GM18511 (cell line): Measurements from ENCODE around the gene CSPG4.
"Not testable (repeated sequence)": the region's sequence is repeated elsewhere in the genome, so short reads cannot be mapped to it uniquely, and the experiment has no call there.

Experiments used
- ATAC-seq: cut with Tn5 transposase; IDR thresholded peaks from one replicate; pipeline ENCODE4 v1.9.1; 2021; ENCODE audit warnings: mild to moderate bottlenecking, moderate library complexity; ENCODE audit not compliant: unreplicated experiment

The CSPG4 gene

DNA sequence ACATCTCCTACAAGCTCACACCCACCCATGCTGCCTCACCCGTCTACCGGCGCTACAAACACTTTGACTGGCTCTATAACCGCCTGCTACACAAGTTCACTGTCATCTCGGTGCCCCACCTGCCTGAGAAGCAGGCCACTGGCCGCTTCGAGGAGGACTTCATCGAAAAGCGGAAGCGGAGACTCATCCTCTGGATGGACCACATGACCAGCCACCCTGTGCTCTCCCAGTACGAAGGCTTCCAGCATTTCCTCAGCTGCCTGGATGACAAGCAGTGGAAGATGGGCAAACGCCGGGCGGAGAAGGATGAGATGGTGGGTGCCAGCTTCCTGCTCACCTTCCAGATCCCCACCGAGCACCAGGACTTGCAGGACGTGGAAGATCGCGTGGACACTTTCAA lies 62.8 kb downstream of the CSPG4 start:
- ATAC-seq, result no peak

DNA sequence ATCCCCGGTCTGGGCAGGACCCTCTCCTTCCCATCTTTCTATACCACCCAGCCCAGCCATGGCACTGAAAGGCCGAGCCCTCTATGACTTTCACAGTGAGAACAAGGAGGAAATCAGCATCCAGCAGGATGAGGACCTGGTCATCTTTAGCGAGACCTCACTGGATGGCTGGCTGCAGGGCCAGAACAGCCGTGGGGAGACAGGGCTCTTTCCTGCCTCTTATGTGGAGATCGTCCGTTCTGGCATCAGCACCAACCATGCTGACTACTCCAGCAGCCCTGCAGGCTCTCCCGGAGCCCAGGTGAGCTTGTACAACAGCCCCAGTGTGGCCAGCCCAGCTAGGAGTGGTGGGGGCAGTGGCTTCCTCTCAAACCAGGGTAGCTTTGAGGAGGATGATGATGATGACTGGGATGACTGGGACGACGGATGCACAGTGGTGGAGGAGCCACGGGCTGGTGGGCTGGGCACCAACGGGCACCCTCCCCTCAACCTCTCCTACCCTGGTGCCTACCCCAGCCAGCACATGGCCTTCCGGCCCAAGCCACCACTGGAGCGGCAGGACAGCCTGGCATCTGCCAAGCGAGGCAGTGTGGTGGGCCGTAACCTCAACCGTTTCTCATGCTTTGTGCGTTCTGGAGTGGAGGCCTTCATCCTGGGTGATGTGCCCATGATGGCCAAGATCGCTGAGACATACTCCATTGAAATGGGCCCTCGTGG lies 63.4 kb downstream of the CSPG4 start:
- no peak for ATAC-seq

DNA sequence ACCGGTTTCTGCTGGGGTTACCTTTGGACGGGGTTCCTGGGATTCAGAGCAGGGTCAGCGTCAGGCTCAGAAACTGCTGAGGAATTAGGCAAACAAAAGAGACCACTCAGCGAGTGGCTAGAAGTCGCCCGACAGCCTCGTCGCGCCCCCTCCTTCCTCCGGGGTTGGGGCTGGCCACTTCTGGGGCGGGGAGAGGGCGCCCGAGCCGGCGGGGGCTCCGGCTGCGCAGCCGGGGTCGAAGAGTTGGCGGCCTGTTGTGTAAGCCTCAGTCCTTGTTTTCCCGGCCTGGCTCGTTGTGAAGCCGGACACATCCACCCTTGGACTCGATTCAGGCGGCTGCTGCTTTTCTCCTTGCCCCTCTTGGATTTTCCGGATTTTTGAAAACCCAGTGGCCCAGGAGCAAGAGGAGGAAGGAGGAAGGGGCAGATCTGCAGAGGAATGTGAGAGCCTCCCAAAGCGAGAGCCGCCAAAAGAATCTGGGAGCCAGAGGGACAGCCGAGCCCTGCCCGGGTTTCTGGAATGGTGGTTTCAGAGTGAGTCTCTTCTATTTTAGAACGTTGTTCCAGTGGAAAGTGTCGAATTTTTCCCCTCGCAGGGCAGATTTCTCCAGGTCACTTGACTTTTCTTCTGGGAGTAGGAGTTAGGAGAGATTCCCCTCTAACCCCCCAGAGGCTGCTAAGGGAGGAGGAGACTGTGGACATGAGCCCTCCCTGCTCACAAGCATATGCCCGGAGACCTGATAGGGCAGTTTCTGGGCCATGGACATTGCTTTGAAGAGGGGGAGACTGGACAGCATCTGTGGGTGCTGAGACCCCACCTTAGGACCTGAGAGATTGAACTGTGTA lies 64.3 kb downstream of the CSPG4 start:
- no peak for ATAC-seq

DNA sequence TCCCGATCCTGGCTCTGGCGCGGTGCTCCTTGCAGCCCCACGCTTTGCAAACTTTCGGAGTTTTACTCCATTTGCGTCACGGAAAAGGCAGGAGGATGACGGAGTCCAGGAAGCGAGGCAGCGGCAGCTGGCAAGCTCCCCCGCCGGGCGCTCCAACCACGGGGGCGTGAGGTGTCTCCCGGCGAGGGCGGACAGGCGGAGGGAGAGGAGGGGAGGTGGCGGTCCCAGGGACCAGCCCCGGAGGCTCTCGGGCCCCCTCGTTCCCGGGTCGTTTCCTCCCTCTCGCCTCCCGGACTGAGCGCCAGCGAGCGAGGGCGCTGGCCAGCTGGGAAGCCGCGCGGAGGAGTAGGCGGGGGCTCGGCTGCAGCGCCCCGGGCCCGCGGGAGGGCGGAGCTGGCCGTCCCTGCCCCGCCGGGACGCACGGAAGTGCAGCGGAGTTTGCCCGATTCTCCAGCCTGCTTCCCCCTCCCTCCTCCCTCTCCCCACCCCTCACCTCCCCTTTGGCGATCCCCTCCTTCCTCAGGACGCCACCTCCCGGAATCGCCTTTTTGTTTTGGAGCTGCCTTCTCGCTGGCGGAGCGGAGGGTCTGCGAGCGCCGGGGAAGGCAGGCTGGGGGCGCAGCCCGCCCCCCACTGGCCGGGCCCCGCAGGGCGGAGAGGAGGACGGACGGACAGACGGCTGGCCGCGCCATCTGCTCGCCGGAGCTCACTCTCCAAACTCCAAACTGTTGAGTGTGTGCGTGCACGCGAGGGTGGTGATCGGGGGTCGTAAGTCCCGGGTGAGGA lies 65.1 kb downstream of the CSPG4 start, which contains the start of gene SNX33:
Gene SNX33 (plus strand): TSS at position 543 of the 786 bp plus-strand sequence. CDS start 1,191 bp downstream, outside the sequence.
- ATAC-seq, result no peak

DNA sequence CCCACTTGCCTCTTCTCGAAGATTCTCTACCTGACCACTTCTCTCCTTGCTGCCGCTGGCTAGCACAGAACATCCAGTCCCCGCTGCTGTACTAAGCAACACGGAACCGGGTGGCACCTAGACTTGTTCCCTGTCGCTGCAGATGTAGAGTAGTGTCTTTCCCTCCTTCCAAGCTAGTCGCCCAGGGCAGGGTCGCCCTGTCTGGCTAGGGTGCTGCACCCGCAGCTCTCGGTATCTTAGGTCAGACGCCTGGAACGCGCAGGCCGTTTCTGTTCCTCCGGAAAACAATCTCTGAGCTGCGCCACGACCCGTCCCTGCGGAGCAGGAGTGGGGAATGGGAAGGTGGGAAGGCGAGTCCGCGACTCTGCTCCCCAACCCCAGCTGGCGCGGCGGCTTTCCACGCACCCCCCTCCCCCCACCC lies 65.7 kb downstream of the CSPG4 start:
- no peak for ATAC-seq

DNA sequence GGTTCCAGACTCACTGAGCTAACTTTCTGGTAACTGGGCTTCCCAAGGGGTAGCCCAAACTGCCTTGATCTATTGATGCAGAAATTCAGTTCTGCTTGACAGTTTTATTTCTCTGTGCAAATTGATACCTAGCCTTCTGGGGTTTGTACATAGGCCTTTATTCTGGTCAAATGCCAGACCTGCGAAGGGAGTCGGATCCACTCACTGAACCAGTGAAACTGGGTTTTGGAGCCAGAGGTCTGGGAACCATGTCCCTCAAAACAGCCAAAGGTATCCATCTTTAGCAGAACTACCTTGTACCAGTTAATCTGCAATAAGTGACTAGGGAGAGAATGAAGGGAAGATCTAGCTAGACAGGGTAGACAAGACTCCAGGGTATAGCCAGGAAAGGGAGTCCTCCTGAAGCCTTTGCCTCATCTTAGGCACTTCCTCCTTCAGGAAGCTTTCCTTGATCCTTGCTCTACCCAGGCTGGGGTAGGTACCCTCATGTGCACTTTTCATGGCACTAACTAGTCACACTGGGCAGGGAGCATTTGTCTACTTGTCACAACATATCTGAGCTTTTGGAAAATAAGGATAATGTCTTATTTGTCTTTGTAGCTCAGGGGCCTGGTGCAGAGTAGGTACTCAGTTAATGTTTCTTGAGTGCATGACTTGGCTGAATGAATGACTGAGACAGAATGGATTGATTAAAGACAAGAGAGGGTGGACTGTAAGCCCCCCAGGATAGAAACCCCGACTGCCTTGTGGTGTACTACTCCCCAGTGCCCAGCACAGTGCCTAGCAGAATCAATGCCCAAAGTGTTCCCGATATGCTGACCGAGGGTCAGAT lies 66.3 kb downstream of the CSPG4 start:
- ATAC-seq, result no peak

DNA sequence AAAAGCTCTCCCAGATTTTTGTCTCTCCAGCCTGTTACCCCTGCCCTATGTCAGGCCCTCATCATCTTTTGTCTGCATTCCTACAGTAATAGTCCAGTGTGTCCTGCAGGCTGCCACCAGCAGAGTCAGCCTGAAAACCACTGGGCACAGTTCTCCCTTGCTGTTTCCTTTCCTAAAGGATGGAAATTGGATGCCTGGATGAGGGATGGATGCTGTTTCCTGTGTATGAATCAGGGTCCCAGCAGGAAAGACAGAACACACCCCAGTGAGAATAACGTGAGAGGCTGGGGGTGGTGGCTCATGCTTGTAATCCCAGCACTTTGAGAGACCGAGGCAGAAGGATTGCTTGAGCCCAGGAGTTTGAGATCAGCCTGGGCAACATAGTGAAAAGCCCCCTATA lies 68.3 kb downstream of the CSPG4 start:
- no peak for ATAC-seq

DNA sequence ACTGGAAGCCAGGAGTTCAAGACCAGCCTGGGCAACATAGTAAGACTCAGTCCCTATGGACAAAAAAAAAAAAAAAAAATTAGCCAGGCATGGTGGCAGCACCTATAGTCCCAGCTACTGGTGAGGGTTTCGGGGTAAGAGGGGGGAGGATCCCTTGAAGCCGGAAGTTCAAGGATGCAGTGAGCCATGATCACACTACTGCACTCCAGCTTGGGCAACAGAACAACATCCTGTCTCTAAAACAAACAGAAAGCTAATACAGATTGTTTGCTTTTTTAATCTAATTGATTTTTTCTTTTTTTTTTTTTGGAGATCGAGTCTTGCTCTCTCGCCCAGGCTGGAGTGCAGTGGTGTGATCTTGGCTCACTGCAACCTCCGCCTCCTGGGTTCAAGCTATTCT lies 71.0 kb downstream of the CSPG4 start:
- ATAC-seq, result no peak

DNA sequence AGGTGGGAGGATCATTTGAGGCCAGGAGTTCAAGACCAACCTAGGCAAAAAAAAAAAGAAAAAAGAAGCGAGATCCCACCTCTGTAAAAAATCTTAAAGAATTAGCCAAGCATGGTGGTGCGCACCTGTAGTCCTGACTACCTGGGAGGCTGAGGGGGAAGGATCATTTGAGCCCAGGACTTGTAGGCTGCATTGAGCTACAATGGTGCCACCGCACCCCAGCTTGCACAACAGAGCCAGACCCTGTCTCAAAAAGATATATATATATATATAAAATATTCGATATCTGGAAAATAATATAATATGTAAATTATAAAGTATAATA lies 71.5 kb downstream of the CSPG4 start:
- ATAC-seq, result no peak

DNA sequence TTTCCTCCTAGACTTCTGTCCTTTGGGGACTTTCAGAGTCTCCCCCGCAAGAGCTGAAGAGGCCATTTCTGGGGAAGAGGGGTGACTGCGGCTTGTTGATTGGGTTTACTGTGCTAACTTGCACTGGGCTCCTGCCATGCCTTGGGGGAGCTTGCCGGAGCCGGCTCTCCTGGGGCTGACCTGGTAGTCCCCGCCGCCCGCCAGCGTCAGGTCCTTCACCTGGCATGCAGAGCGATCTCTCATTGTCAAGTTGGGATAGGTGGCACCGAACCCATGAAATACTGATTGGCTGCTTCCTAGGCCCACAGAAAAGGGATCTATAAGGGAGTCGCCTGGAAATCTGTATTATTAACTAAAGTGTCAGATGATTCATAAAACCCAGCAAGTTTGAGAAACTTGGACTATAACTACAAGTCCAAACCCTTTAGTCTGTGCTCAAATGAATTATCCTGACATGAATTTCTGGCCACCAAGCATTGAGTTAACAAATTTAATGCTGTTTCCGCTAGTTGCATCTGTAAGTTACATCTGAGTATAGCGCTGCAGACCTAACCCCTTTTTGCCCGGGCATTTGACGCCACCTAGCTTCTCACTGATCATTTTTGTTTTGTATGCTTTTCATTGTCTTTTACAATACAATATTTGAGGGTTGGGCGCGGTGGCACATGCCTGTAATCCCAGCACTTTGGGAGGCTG lies 72.0 kb downstream of the CSPG4 start:
- peak; percentile 39 for ATAC-seq

DNA sequence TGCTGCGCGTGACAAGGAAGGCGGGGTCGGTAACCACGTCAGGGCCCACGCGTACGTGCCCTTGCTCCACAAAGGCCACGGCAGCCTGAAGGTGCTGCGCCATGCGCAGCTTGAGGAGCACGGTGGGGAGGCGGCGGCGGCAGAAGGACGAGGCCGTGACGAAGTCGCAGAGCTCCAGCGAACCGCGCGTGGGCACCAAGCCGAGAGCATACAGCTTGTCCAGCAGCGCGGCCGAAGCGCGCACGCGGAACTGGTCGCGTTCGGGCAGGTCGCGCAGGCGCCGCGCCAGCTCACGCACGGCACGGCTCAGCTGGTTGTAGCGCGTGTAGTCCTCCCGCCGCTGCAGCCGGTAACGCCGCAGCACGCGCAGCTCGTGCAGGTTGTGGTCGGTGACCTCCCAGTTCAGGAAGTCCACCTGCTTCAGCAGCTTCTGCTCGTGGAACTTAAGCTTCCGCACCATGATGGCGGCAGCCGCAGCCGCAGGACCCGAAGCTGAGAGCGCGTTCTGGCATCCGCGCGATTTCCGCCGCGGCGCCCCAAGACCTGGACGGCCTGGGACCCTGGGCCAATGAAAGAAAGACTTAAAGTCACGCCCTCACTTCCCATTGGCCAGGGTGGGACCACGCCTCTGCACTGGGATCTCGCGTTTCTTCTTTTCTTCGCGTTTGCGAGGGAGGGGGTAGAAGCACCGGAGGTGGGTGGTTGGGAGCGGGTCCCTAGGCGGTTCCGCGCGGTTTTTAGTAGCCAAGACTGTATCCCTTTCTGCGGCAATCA lies 72.8 kb downstream of the CSPG4 start, which contains the start of gene IMP3:
Gene IMP3 (minus strand): TSS at position 516 of the 774 bp plus-strand sequence. CDS start 56 bp downstream, at position 460.
- peak; percentile 91 for ATAC-seq

DNA sequence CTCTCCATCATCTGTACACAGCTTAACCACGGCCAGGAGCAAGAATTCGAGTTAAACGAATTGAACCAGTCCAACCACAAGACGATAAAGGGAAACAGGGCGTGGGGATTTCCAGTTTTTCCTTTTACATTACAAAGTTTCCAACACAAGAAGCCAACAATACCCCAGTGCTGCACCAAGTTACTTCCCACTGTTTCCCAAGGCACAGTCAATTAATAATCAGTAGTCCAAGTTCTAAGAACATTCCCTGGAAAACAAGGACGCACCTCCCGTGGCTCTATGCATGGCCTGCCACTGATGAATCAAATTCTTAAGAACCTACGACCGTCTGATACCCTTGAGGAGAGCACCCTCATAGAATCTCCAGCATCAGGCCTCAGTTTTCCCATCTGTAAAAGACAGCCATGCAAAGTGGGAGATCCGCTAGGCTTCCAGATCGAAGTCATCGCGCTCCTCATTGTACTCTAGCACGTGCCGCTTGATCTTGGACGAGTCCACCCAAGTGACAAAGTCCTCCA lies 73.4 kb downstream of the CSPG4 start:
- no peak for ATAC-seq

DNA sequence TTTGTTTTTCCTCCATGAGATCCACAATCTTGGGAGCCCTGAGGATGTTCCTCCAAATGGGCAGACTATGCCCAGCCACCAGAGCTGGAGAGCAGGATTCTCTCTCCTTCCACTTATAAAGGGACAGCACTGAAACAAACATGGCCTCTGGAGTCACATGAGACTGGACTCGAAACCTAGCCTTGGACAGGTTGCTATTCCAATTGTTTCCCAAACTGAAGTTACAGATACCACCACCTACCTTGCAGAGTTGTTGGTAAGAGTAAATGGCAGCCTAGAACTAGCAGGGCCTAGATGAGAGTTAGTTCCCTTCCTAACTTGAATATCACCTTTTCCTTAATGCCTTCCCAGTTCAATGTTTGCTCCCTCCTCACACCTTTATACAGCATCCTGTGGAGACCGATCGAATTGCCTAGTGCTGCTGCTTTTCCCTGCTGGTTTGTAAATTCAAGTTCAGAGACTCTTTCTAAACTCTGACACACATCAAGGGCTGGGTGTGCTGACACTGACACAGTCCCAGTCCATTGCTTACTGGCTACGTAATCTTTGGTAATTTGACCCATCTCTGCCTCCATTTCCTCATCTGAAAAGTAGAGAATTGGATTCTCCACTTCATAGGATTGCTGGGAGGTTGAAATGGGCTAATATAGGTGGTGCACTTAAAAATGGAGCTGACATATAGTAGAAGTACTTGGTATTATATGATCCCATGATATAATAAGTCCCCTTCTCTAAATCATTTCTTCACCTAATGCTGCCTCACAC lies 75.2 kb downstream of the CSPG4 start:
- ATAC-seq, result no peak

DNA sequence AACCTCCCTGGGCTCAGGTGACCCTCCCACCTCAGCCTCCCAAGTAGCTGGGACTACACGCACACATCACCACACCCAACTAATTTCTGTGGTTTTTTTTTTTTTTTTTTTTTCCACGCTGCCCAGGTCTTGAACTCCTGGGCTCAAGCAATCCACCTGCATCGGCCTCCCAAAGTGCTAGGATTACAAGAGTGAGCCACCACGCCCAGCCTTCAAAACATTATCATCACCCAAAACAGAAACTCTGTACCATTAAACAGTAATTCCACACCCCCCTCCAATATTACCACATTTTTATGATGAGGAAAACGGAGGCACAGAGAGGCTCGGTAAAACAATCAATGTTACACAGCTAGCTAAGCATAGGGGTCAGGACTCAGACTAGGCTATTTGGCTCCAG lies 76.6 kb downstream of the CSPG4 start:
- no peak for ATAC-seq

DNA sequence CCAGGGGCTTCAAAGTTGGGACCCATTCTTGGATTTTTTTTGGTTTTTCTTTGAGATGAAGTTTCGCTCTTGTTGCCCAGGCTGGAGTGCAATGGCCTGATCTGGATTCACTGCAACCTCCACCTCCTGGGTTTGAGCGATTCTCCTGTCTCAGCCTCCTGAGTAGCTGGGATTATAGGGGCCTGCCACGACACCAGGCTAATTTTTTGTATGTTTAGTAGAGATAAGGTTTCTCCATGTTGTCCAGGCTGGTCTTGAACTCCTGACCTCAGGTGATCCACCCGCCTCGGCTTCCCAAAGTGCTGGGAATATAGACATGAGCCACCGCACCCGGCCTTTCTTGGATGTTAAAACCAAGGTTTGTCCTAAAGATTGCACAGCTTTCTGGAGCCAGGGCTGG lies 78.7 kb downstream of the CSPG4 start:
- ATAC-seq, result not testable (repeated sequence)

DNA sequence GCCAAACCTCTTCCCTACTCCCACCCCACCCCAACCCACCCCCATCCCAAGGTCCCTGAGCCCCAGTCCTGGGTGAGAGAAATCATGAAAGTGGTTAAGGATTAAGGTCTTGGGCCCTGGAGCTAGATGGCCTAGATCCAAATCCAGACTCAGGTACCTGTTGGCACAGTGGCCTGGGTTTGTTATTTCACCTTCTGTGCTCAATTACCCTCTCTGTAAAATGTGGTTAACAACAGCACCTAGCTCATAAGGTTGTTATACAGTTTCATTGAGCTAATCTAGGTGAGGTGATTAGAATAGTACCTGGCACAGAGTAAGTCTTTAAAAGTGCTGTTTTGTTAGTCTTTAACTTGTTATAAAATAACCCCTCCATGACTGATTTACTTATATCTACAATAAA lies 80.7 kb downstream of the CSPG4 start:
- ATAC-seq, result no peak

DNA sequence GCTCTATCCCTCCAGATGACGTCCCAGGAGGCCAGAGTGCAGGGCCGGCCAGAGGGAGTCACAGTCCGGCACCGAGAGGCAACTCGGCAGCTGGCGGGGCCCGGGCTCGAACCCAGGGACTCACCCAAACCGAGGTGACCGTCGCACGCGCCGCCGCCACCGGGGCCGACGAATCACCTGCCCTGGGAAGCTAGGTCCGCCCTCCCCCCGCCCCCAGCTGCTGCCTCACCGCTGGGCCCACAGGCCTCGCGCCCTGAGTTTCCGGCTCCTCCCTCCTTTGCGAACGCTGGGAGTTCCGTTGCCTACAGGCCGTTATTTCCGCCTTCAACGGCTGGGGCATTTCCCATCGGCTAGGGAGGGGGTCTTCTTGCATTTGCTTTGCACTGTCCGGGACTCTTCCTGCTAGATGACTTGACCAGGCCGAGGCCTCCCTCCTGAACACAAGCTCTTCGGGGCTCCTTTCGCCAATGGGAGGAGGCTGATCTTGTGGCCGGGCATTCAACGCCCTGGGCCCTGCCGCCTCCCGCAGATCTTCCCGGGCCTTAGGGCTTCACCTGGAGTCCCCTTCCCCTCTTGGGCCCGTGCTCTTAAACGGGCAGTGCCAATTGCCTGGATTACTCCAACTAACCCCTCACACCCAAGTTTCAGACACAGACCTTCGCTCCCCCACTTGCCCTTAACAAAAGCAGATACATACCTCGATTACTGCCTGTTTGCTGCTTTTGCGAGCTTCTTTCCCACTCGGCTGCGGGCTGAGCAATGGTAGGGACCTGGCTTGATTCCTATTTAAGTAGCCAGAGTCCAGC lies 86.9 kb downstream of the CSPG4 start, which contains the start of gene SNUPN:
Gene SNUPN (minus strand): TSS at position 184 of the 806 bp plus-strand sequence. CDS start 4,674 bp downstream, outside the sequence.
- ATAC-seq, result peak; percentile 80
